Kidney capillary endothelial cell (primary cell): ENCODE results near the gene BRF1.

Experiments
- DNase-seq: peaks from one replicate; pipeline ENCODE4 v3.0.0-alpha.2; 2018; ENCODE audit warnings: low spot score

Gene BRF1

DNA sequence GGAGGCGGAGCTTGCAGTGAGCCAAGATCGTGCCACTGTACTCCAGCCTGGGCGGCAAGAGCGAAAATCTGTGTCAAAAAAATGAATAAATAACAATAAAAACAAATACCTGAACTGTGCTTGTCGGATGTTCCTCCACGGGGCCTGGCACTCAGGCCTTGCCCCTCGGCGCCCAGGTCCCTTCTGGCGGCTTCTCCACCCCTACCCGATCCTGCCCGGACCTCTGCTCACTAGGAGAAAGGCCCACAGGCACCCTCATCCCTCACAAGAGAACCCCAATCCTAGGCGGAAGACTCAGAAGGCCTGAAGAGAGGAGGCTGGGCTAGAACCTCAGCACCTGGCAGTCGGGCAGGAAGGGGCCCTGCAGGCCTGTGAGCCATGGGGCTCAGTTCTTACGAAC is 73.5 kb downstream of the BRF1 start:
- DNase-seq: no peak

GRCh38 chr14:105226198-105226597 is 74.6 kb downstream of the BRF1 start:
- DNase-seq: no peak

GRCh38 chr14:105224845-105225570 is 75.8 kb downstream of the BRF1 start:
- DNase-seq: no peak

- DNase-seq: no peak
These were observed 76.8 kb downstream of the BRF1 start for GRCh38 chr14:105223770-105224544.

DNA sequence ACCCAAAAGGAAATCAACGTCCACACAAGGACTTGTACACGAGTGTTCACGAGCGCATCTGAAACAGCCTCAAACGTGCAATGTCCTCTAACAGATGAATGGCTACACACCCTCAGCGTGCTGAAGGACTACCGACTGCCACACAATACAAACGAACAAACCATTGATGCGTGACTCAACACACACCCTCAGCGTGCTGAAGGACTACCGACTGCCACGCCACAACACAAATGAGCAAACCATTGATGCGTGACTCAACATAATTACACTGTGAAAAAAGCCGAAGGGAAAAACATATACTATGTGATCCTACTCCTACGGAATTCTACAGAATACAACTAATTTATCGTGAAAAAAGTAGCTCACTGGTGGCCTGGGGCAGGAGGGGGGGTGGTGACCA is 77.5 kb downstream of the BRF1 start:
- DNase-seq: no peak

GRCh38 chr14:105221598-105222178 is 79.1 kb downstream of the BRF1 start:
- no peak for DNase-seq

DNA sequence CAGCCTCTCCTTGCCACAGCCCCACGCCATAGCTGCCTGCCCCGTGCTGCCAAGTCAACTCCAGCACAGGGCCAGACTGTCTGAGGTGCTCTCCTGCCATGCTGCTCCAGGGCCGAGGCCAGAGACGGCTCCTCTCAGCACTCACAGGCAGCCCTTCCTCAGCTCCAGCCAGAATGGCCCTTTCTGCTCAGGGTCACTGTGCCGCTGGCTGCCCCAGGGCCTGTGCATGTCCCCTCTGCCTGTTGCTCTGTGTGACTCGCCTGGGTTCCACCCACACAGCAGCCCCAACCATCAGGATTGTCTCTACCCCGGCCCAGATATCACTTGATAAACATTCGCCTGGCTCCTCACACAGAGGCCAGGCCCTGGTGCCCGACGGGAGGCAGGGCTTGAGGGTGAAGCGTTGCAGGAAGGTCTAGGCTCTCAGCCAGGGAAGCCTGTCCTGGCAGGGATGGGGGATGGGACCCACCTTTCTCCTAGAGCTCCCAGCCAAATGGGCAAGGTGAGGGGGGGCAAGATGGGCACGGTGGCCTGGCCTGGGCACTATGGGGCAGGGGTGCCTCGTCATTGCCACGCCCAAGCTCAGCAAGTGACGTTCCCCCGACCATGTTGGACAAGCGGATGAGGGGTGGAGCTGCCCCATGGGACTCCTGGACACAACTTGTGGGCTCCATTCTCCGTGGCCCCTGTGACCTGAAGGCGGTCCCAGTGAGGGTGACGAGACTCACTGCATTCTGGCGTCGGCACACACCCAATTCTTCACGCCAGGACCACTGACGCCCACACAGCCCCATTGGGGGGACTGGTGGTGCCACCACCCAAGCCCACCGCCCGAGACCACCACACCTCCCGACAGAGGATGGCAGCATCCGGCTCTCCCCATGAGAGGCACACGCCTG is 79.9 kb downstream of the BRF1 start:
- no peak for DNase-seq

GRCh38 chr14:105219753-105220152 is 81.0 kb downstream of the BRF1 start:
- DNase-seq: no peak

DNA sequence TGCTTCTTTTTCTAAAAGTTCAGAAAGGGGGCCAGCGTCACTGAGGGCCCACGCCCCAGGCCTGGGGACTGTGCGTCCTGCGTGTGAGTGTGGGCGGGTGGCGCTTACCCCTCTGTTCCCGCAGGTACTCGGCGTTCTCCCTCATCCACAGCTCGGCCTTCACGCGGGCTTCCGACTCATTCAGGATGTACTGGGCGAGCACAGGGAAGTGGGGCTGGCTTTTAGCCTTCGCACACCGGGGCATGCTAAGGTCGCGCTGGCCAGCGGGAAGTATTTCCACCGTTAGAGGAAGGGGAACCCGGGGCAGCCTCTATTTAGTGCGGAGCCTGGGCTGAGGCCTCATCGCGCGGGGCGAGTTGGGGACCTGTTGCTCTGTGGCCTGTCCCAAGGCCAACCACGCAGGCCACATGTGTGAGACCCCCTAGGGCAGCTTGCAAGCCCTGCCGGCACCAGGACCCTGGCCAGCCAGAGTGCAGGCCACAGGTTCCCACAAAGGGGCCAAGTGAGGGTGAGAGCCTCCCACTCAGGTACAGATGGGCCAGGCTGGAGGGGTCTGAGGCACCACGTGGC is 81.7 kb downstream of the BRF1 start:
- DNase-seq: no peak

DNA sequence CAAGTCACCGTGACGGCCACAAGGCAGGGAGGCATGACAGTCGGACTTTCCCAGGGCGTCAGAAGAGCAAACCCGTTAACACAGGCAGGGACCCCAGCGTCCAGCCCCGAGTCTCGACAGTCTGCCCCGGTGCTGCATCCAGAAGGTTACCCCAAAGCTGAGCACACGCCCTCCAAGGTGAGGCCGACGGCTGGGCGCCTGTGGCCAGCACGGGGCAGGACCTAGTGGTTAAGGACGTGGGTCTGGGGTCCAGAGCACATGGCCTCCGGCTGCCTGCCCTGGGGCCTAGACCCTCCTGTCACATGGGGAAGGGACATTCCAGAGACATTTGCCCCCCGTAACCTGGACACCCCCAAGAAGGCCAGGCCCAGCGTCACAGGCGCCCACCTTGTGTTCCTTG is 82.2 kb downstream of the BRF1 start:
- no peak for DNase-seq

DNA sequence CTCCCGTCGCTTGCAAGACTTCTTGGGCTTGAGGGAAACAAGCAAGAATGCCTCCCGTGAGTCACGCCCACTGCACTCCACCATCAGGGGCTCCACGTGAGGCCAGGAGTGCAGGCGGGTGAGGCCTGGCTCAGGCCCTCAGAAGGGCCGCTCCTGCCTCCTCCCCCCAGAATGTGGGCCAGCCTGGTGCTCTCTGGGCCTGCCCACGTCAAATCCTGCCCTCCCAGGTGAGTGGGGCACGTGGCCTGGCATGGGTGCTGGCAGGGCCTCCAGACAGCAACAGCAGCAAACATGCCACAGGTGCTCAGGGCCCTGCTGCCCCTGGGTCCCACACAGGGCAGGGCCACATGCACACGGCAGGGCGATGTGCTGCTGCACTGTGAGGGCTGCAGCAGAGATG is 83.0 kb downstream of the BRF1 start:
- no peak for DNase-seq

GRCh38 chr14:105216490-105217247 is 84.1 kb downstream of the BRF1 start:
- no peak for DNase-seq

- DNase-seq: no peak
These were observed 85.2 kb downstream of the BRF1 start for GRCh38 chr14:105215602-105216001.

- no peak for DNase-seq
These were observed 86.4 kb downstream of the BRF1 start for GRCh38 chr14:105214324-105214915.

DNA sequence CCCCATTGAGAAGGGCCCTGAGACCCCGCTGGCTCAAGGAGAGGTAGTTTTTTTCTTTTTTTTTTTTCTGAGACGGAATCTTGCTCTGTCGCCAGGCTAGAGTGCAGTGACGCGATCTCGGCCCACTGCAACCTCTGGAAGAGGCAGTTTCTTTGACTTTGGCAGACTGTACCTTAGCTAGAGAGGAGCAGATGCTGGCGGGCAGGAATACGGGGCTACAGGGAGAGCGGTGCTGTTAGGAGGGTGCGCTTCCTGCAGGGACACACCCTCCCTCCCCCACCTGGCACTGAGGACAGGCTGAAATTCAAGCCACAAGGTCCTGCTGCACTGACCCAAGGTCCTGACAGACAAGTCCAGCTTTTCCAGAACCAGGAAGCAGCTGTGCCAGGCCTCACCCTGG is 87.4 kb downstream of the BRF1 start:
- DNase-seq: no peak

DNA sequence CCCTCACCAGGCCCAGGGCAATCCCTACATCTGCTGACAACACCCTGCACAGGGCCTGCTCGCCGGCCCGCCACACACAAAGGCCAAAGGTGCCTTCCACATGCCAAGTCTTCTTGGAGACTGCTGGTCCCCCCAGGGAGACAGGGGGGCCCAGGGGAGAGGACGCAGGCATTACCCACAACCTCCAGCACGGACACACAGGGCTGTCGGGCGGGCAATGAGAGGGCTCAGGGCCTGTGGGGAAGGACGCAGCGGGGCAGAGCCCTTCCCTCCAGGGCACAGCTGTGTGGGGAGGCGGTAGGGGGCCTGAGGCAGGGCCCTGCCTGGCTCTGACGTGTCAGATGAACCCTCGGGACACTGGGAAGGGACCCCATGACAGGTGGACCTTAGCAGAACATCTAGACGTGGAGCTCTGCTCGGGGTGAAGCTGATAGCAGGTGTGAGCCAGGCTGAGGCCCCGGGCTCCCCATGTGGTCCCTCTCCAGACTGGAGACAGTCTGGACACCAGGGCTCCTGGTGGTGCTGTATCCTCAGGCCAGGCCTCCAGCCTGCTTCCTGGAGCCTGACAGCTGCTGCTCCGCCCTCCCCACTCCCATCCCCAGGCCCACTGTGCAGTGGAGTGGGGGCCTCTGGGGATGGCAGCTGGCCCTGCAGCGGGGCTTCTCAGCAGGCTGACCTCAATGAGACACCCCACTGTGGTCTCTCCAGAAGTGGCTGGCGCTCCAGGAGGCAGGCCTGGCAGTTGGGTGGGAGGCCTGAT is 88.1 kb downstream of the BRF1 start:
- DNase-seq: no peak

DNA sequence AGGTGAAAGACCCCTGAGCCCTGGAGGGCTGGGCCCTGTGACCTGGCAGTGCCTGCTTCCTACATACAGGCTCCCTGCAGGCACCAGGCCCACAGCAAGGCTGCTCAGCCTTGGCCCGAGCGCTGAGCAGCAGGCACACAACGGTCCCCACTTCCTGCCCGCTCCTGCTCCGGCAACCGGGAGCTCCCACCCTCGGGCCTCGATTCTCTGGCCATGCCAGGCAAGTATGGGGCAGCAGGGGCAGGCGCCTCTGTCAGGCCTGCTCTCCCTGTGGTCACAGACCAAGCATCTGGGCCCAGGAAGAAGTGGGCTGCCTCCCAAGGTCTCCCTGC is 89.1 kb downstream of the BRF1 start:
- no peak for DNase-seq

DNA sequence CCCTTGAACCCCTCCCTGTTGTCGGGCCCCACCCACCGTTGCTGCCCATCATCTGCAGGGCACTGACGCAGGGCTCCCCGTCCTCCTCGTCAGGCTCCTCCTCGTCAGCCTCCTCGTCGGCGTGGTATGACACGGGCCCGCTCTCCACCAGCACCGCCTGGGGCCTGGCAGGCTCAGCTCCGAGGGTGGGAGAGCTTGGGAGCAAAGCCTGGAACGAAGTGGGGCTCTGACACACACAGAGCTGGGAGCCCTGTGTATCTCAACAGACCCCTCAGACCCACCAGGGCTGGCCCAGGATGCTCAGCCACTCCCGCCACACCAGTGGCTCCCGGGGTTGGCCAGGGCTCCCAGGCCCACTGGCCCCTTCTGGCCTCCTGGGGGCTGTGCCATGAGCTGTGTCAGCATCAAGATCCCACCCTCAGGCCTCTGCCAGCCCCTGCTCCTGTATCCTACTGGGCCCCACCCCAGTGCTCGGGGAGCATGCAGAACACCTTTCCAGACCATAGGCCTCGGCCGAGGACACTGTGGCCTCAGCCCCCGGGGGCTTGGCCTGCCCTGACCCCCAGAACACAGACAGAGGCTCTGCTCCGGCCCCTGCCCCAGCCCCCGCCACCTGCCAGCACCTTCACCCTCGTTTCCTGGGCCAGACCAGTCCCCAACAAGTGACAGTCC is 89.6 kb downstream of the BRF1 start:
- DNase-seq: no peak

- no peak for DNase-seq
These were observed 90.4 kb downstream of the BRF1 start for GRCh38 chr14:105210266-105211025.
